ENCODE results near the gene MAP3K13.
A peak's percentile ranks its signal among the peaks of the same experiment; 100 is the strongest.
"Not testable (repeated sequence)": the region's sequence is repeated elsewhere in the genome, so short reads cannot be mapped to it uniquely, and the experiment has no call there.

MAP3K13 gene

GRCh38 chr3:185400866-185401265, 37.9 kb downstream of the MAP3K13 start:
- DNase-seq = no peak

GRCh38 chr3:185401319-185401955, 38.5 kb downstream of the MAP3K13 start:
- no peak for DNase-seq

- peak; percentile 75 for DNase-seq
These were observed 39.6 kb downstream of the MAP3K13 start for GRCh38 chr3:185402561-185402960.

GRCh38 chr3:185403002-185403401, 40.1 kb downstream of the MAP3K13 start:
- no peak for DNase-seq

- no peak for DNase-seq
These were observed 42.3 kb downstream of the MAP3K13 start for GRCh38 chr3:185405243-185405642.

GRCh38 chr3:185405664-185406063, 42.7 kb downstream of the MAP3K13 start:
- no peak for DNase-seq

GRCh38 chr3:185406121-185406620, 43.2 kb downstream of the MAP3K13 start:
- DNase-seq = no peak

- DNase-seq = no peak
These were observed 47.0 kb downstream of the MAP3K13 start for GRCh38 chr3:185409957-185410356.

GRCh38 chr3:185411133-185411532, 48.2 kb downstream of the MAP3K13 start:
- no peak for DNase-seq

GRCh38 chr3:185416513-185416912, 53.6 kb downstream of the MAP3K13 start:
- no peak for DNase-seq

GRCh38 chr3:185418561-185418977, 55.6 kb downstream of the MAP3K13 start:
- not testable (repeated sequence) for DNase-seq

GRCh38 chr3:185420762-185421161, 57.8 kb downstream of the MAP3K13 start:
- peak; percentile 25 for DNase-seq

- DNase-seq = no peak
These were observed 58.8 kb downstream of the MAP3K13 start for GRCh38 chr3:185421577-185422232.

GRCh38 chr3:185422677-185423076, 59.7 kb downstream of the MAP3K13 start:
- peak; percentile 35 for DNase-seq

- no peak for DNase-seq
These were observed 60.2 kb downstream of the MAP3K13 start for GRCh38 chr3:185423178-185423577.

GRCh38 chr3:185424435-185424834, 61.5 kb downstream of the MAP3K13 start:
- no peak for DNase-seq

- no peak for DNase-seq
These were observed 67.4 kb downstream of the MAP3K13 start for GRCh38 chr3:185430375-185430774.

GRCh38 chr3:185439745-185440466, 77.0 kb downstream of the MAP3K13 start:
- DNase-seq = no peak

GRCh38 chr3:185442031-185442430, 79.1 kb downstream of the MAP3K13 start:
- DNase-seq = no peak

- peak; percentile 7 for DNase-seq
These were observed 81.4 kb downstream of the MAP3K13 start for GRCh38 chr3:185444329-185444728.

- no peak for DNase-seq
These were observed 85.2 kb downstream of the MAP3K13 start for GRCh38 chr3:185448107-185448506.

GRCh38 chr3:185451432-185451831, 88.5 kb downstream of the MAP3K13 start:
- DNase-seq = not testable (repeated sequence)

- DNase-seq = no peak
These were observed 94.4 kb downstream of the MAP3K13 start for GRCh38 chr3:185457376-185457775.

- no peak for DNase-seq
These were observed 97.4 kb downstream of the MAP3K13 start for GRCh38 chr3:185460309-185460708.

Measured in NCI-H1436 (cell line).